Measurements from ENCODE around the gene CUX1. TPM values are rescaled to one million over a fixed set of nuclear protein-coding genes. Genes with fewer than 3 reads are reported as not detected.
A peak's percentile ranks its signal among the peaks of the same experiment; 100 is the strongest.

Gene CUX1, protein sequence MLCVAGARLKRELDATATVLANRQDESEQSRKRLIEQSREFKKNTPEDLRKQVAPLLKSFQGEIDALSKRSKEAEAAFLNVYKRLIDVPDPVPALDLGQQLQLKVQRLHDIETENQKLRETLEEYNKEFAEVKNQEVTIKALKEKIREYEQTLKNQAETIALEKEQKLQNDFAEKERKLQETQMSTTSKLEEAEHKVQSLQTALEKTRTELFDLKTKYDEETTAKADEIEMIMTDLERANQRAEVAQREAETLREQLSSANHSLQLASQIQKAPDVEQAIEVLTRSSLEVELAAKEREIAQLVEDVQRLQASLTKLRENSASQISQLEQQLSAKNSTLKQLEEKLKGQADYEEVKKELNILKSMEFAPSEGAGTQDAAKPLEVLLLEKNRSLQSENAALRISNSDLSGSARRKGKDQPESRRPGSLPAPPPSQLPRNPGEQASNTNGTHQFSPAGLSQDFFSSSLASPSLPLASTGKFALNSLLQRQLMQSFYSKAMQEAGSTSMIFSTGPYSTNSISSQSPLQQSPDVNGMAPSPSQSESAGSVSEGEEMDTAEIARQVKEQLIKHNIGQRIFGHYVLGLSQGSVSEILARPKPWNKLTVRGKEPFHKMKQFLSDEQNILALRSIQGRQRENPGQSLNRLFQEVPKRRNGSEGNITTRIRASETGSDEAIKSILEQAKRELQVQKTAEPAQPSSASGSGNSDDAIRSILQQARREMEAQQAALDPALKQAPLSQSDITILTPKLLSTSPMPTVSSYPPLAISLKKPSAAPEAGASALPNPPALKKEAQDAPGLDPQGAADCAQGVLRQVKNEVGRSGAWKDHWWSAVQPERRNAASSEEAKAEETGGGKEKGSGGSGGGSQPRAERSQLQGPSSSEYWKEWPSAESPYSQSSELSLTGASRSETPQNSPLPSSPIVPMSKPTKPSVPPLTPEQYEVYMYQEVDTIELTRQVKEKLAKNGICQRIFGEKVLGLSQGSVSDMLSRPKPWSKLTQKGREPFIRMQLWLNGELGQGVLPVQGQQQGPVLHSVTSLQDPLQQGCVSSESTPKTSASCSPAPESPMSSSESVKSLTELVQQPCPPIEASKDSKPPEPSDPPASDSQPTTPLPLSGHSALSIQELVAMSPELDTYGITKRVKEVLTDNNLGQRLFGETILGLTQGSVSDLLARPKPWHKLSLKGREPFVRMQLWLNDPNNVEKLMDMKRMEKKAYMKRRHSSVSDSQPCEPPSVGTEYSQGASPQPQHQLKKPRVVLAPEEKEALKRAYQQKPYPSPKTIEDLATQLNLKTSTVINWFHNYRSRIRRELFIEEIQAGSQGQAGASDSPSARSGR (N-terminal part only)
- total RNA-seq: 41.1 TPM

- Histone ChIP-seq H3K27me3 (ENCODE audit: insufficient read depth, low read length) (no peaks in the 10 kb centered on the region), H3K4me3 (ENCODE audit: low read length) (peak within 1 kb of the TSS; percentile 56), H3K4me1 (ENCODE audit: insufficient read depth, low read length) (peaks cover 46% of the 10 kb centered on the region), H3K9me3 (ENCODE audit: low read depth, low read length) (no peaks in the 10 kb centered on the region)
Measured at GRCh38 chr7:101817471-101818286, at the start of gene CUX1. TSS of gene CUX1 (plus strand) at chr7:101817626. CDS start at chr7:101817640, 14 bp downstream.

GRCh38 chr7:101768280-101768679 is 49.1 kb upstream of the CUX1 start:
- Histone ChIP-seq H3K27me3 (ENCODE audit: insufficient read depth, low read length) (no peaks in the 10 kb centered on the region), H3K4me3 (ENCODE audit: low read length) (no peak overlapping the region), H3K4me1 (ENCODE audit: insufficient read depth, low read length) (no peaks in the 10 kb centered on the region), H3K9me3 (ENCODE audit: low read depth, low read length) (no peaks in the 10 kb centered on the region)

- Histone ChIP-seq H3K9me3 (ENCODE audit: low read depth, low read length) (no peaks in the 10 kb centered on the region), H3K4me1 (ENCODE audit: insufficient read depth, low read length) (no peaks in the 10 kb centered on the region), H3K27me3 (ENCODE audit: insufficient read depth, low read length) (no peaks in the 10 kb centered on the region), H3K4me3 (ENCODE audit: low read length) (no peak overlapping the region)
Measured at GRCh38 chr7:101770466-101770865, 47.0 kb upstream of the CUX1 start.

DNA sequence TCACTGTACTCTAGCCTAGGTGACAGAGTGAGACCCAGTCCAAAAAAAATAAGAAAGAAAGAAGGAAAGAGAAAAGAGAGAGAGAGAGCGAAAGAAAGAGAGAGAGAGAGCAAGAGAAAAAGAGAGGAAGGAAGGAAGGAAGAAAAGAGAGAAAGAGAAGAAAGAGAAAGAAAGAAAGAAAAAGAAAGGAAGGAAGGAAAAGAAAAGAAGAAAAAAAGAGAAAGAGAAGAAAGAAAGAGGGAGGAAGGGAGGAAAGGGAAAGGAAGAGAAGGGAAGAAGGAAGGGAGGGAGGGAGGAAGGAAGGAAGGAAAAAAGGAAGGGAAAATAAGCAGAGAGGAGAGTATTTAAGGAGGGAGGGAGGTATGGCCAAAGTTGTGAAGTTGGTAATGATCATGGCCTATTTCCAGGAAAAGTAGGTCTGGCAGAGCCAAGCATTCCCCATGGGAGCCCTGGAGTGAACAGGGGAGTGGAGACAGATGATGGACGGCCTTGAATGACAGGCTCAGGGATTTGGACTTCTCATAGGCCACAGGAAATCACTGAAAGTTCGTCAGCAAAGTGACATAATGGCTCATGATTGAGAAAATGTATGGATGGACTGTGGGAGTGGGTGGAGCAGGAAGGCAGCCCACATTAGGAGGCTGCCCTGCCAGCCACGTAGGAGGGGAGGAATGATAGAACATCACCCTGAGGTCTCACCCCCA is 44.8 kb upstream of the CUX1 start:
- no peaks in the 10 kb centered on the region for H3K9me3 ChIP-seq (ENCODE audit: low read depth, low read length)
- H3K4me3 ChIP-seq (ENCODE audit: low read length): no peak overlapping the region
- no peaks in the 10 kb centered on the region for H3K27me3 ChIP-seq (ENCODE audit: insufficient read depth, low read length)
- H3K4me1 ChIP-seq (ENCODE audit: insufficient read depth, low read length): no peaks in the 10 kb centered on the region

DNA sequence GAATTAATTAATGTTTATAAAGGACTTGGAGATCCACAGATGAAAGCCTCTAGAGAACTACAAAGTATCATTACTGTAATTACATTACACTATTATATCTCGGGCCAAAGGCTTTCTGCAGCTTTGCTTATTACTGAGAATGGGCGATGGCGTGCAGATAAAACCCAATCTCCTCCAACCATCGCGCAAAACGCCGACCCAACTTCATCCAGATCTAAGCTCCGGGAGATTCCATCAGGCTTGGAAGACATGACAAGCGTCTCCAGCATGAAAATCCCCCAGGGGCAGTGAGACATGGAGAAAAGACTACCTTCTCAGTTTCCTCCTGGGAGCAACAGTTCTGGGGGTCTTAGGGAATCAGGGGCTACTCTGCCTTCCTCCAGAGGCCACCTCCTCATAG is 42.2 kb upstream of the CUX1 start:
- no peak overlapping the region for H3K4me3 ChIP-seq (ENCODE audit: low read length)
- no peaks in the 10 kb centered on the region for H3K4me1 ChIP-seq (ENCODE audit: insufficient read depth, low read length)
- H3K9me3 ChIP-seq (ENCODE audit: low read depth, low read length): no peaks in the 10 kb centered on the region
- no peaks in the 10 kb centered on the region for H3K27me3 ChIP-seq (ENCODE audit: insufficient read depth, low read length)

DNA sequence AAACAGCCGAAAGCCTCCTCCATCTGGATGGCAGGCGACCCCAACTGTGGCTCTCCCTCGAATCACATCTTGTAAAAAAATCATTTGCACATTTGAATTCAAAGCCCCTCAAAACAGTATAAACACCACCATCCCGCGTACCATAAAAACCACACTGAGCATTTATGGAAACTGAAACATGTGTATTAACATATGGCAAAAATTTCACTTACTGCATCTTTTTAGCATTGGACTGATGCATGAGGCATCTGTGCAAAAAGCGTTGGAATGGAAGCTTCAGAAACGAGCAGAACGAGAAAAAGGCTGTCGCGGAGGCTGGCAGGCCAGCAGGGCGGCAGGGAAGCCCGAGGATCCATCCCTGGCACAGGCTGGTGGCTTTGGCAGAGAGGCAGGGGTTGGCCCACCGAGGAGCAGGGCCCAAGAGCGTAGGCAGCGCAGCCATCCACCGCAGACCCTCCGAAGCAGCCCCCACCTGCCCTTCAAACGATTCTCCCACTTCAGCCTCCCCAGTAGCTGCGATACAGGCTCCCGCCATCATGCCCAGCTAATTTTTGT is 39.3 kb upstream of the CUX1 start:
- H3K27me3 ChIP-seq (ENCODE audit: insufficient read depth, low read length): no peaks in the 10 kb centered on the region
- H3K4me1 ChIP-seq (ENCODE audit: insufficient read depth, low read length): no peaks in the 10 kb centered on the region
- H3K4me3 ChIP-seq (ENCODE audit: low read length): no peak overlapping the region
- H3K9me3 ChIP-seq (ENCODE audit: low read depth, low read length): no peaks in the 10 kb centered on the region

DNA sequence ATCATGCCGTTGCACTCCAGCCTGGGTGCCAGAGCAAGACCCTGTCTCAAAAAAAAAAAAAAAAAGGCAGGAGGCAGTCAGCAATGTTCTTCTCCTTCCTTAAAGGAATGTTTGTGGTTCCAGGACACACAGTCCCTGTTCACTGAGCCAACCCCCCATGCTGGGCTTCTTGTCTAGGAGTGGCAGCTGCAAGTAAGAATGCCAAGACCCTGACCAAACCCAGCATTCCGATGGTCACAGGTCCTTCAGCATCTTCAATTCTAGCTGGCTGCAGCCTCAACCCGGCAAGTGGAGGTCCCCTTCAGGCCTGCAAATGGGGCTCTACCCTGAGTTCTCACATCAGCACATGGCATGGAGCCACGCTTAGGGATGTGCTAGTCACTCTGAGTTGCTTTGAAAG is 38.2 kb upstream of the CUX1 start:
- H3K4me1 ChIP-seq (ENCODE audit: insufficient read depth, low read length): no peaks in the 10 kb centered on the region
- H3K4me3 ChIP-seq (ENCODE audit: low read length): no peak overlapping the region
- no peaks in the 10 kb centered on the region for H3K9me3 ChIP-seq (ENCODE audit: low read depth, low read length)
- no peaks in the 10 kb centered on the region for H3K27me3 ChIP-seq (ENCODE audit: insufficient read depth, low read length)

DNA sequence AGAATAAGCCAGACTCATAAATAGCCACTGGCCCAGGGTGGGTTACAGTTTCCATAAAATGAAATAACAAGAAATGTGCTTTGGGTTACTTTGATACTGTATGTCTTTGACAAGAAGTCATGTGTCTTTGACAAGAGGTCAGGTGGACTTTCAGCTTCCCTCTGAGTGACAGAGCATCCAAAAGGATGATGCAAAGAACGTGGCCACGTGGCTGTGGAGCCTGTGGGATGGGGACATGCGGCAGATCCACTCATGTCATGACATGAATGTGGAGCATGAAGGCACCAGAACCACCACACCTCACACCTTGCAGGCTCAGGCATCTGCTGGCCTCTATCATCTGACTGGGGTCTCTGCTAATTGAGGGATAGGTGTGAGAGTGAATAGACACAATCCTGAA is 37.1 kb upstream of the CUX1 start:
- no peaks in the 10 kb centered on the region for H3K27me3 ChIP-seq (ENCODE audit: insufficient read depth, low read length)
- no peak overlapping the region for H3K4me3 ChIP-seq (ENCODE audit: low read length)
- H3K4me1 ChIP-seq (ENCODE audit: insufficient read depth, low read length): no peaks in the 10 kb centered on the region

GRCh38 chr7:101781439-101781838 is 36.0 kb upstream of the CUX1 start:
- H3K9me3 ChIP-seq (ENCODE audit: low read depth, low read length): no peaks in the 10 kb centered on the region
- no peak overlapping the region for H3K4me3 ChIP-seq (ENCODE audit: low read length)
- H3K4me1 ChIP-seq (ENCODE audit: insufficient read depth, low read length): no peaks in the 10 kb centered on the region
- no peaks in the 10 kb centered on the region for H3K27me3 ChIP-seq (ENCODE audit: insufficient read depth, low read length)

More for the DNA sequence above, 37.1 kb upstream of the CUX1 start:
- H3K9me3 ChIP-seq (ENCODE audit: low read depth, low read length): no peaks in the 10 kb centered on the region

DNA sequence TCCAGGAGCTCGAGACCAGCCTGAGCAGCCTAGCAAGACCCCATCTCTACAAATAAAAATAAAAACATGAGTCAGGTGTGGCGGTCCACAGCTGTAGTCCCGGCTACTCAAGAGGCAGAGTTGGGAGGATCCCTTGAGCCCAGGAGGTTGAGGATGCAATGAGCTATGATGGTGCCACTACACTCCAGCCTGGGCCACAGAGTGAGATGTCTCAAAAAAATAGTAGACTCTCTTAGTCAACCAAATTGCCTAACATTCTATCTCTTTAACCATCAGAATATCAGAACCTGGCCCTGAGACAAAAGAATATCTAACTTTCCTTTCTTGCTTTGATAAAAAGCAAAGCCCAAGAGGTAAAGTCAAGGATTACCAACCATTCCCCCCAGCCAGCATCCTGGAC is 35.0 kb upstream of the CUX1 start:
- Histone ChIP-seq H3K27me3 (ENCODE audit: insufficient read depth, low read length) (no peaks in the 10 kb centered on the region), H3K4me3 (ENCODE audit: low read length) (no peak overlapping the region), H3K9me3 (ENCODE audit: low read depth, low read length) (no peaks in the 10 kb centered on the region), H3K4me1 (ENCODE audit: insufficient read depth, low read length) (no peaks in the 10 kb centered on the region)

DNA sequence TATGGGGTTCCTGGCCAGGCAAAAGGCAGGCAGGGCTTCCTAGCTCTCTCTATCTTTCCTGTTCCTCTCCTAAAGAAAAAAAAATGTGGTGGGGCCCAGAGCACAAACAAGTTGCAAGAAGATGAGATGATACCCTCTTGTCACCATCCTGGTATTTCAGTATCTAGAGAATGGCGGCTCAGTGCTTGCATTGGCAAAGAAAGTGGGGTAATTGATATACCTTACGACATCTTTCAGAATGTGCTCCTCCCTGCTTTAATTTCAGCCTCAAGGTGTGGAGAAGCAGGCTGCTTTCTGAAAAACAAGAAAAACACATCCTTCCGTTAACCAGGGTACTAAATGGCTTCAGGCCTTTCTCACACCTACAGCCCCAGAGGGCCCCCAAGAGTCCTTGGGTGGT is 34.5 kb upstream of the CUX1 start:
- Histone ChIP-seq H3K27me3 (ENCODE audit: insufficient read depth, low read length) (no peaks in the 10 kb centered on the region), H3K4me1 (ENCODE audit: insufficient read depth, low read length) (no peaks in the 10 kb centered on the region), H3K4me3 (ENCODE audit: low read length) (no peak overlapping the region), H3K9me3 (ENCODE audit: low read depth, low read length) (no peaks in the 10 kb centered on the region)

DNA sequence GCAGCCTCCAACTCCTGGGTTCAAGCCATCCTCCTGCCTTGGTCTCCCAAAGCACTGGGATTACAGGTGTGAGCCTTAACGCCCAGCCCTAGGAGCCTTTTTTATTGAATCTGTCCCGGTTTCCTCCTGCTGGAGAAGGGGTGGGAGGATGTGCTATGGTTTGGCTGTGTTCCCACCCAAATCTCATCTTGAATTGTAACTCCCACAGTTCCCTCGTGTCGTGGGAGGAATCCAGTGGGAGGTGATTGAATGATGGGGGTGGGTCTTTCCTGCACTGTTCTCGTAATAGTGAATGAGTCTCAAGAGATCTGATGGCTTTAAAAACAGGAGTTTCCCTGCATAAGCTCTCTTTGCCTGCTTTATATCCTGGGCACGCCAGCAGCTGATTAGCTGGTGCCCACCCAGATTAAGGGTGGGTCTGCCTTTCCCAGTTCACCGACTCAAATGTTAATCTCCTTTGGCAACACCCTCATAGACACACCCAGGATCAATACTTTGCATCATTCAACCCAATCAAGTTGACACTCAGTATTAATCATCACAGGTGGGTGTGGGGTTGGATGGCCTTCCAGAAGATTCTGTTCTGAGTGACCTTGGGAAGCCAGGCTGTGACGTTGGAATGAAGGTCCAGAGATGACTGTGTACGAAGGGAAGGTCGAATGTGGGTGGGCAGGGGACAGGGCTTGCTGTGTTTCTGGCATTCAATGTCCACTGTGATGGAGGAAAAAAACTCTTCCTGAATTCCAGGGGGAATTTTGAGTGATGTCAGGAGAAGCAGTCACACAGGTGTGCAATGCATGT is 33.8 kb upstream of the CUX1 start:
- H3K9me3 ChIP-seq (ENCODE audit: low read depth, low read length): no peaks in the 10 kb centered on the region
- H3K4me3 ChIP-seq (ENCODE audit: low read length): no peak overlapping the region
- no peaks in the 10 kb centered on the region for H3K27me3 ChIP-seq (ENCODE audit: insufficient read depth, low read length)
- no peaks in the 10 kb centered on the region for H3K4me1 ChIP-seq (ENCODE audit: insufficient read depth, low read length)

All from mononuclear cell (primary cell).